ENCODE results near the gene HENMT1.

DNA sequence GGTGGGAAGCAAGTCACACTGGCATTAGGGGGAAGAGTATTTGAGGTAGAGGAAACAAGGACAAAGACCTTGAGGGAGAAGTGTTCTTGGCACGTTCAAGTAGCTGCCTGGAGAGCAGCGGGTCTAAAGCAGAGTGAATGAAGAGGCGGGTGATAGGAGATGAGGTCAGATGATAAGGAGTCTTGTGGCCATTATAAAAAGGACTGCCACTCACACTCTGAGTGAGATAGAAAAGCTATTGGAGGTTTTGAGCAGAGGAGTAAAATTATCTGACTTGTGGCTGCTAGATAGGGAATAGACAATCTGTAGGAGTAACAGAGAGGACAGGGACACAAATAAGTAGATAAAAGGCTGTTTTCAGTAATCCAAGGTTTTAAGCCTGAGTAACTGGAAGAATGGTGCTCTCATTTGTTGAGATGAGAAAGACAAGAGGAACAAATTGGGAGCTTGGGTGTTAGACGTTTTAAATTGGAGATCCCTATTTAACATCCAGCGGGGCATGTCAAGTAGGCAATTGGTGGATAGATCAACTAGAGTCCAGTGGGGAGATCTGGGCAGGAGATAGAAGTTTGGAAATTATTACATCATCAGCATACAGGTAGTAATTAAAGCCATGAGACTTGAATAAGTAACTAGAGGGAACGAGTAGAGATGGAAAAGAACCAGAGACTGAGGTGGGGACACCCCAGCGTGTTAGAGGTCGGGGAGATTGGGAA, 43.7 kb downstream of the HENMT1 start:
- TF ChIP-seq EZH2 (IDR thresholded peaks at IDR 0.05; ENCODE audit: insufficient read depth, poor library complexity, severe bottlenecking) (no peak), EZH2phosphoT487 (IDR thresholded peaks at IDR 0.05; ENCODE audit: insufficient read depth, low read depth) (no peak)

All from GM23248 (cell line).